Measurements from ENCODE around the gene BANK1.

GRCh38 chr4:101818362-101818761 lies 27.8 kb downstream of the BANK1 start:
- TF ChIP-seq CTCF (IDR thresholded peaks at IDR 0.05; ENCODE audit: insufficient read depth, low read length), result no peak
- TF ChIP-seq REST (IDR thresholded peaks at IDR 0.05; ENCODE audit: insufficient replicate concordance, low read depth), result no peak
- no peak for TF ChIP-seq POLR2AphosphoS5 (IDR thresholded peaks at IDR 0.05; ENCODE audit: low read depth)
- TF ChIP-seq GABPA (IDR thresholded peaks at IDR 0.05; ENCODE audit: low read depth), result no peak

Data from HL-60 (cell line).